ENCODE data around the gene GBP2. TPM values are rescaled to one million over a fixed set of nuclear protein-coding genes. Genes with fewer than 3 reads are reported as not detected.
A peak's percentile ranks its signal among the peaks of the same experiment; 100 is the strongest.

Gene GBP2
- total and polyA plus RNA-seq, 4 donors, result 7.4 to 18.2 (median 14.1) TPM

DNA sequence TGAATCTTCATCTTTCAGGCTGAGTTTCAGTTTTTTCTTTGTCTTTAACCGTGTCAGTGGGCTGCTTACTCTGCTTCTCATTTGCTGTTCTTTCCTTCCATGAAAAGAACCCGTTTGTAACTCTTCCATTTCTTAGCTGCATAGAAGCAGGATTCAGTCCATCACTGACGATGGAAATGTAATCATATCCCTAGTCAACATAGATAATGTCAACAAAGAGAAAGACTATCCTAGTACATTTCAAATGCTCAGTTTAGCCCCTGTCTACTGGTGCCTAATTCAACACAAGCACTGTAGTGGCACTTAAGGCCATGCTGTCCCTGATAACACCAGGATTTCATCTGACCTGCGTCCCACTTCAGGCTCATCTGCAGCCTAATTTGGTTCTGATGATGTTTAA is 61.3 kb downstream of the GBP2 start:
- Histone ChIP-seq H3K9ac (ENCODE audit: low read depth in 1 of 2, low read length in 2 of 2) (peak overlapping the region; percentile 93 to 100), H3K27ac (ENCODE audit: low read depth in 1 of 2, low read length in 2 of 2) (peak overlapping the region; percentile 91 to 98), H3K27me3 (ENCODE audit: control insufficient read depth in 4 of 4, insufficient read depth in 4 of 4, low read length in 3 of 4) (no peaks in the 10 kb centered on the region), H3K4me3 (ENCODE audit: low read depth in 1 of 3, low read length in 3 of 3) (peak overlapping the region; percentile 52 to 91 (median 75)), H3K4me1 (ENCODE audit: control insufficient read depth in 4 of 4, insufficient read depth in 4 of 4, low read length in 3 of 4) (peaks cover 0 to 22% (median 5%) of the 10 kb centered on the region in 4 donors), H3K9me3 (ENCODE audit: control insufficient read depth in 4 of 4, low read length in 3 of 4) (no peaks in the 10 kb centered on the region), H3K36me3 (ENCODE audit: control insufficient read depth in 4 of 4, insufficient read depth in 3 of 4, low read depth in 1 of 4, low read length in 3 of 4) (peaks cover 0 to 15% (median 9%) of the 10 kb centered on the region in 4 donors)
- 1% methylated on average over 4 of the region's 4 CpGs for WGBS
- no peak for DNase-seq (ENCODE audit: low spot score)
- TF ChIP-seq, protein P1, sequence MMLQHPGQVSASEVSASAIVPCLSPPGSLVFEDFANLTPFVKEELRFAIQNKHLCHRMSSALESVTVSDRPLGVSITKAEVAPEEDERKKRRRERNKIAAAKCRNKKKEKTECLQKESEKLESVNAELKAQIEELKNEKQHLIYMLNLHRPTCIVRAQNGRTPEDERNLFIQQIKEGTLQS (IDR thresholded peaks at IDR 0.05), result no peak
- TF ChIP-seq YY1 (IDR thresholded peaks at IDR 0.05) (no peak), FOXA1 (IDR thresholded peaks at IDR 0.05) (no peak), HNF4A (conservative IDR thresholded peaks at IDR 0.05) (no peak)

GRCh38 chr1:89063094-89063493 is 62.8 kb downstream of the GBP2 start:
- peak overlapping the region in 1 of 3 donors; percentile 5 for H3K4me3 ChIP-seq (ENCODE audit: low read depth in 1 of 3, low read length in 3 of 3)
- H3K27me3 ChIP-seq (ENCODE audit: control insufficient read depth in 4 of 4, insufficient read depth in 4 of 4, low read length in 3 of 4), result no peaks in the 10 kb centered on the region
- H3K36me3 ChIP-seq (ENCODE audit: control insufficient read depth in 4 of 4, insufficient read depth in 3 of 4, low read depth in 1 of 4, low read length in 3 of 4), result peaks cover 0 to 28% (median 23%) of the 10 kb centered on the region in 4 donors
- 92% methylated on average over 3 of the region's 3 CpGs for WGBS
- peaks cover 0 to 14% (median 5%) of the 10 kb centered on the region in 4 donors for H3K4me1 ChIP-seq (ENCODE audit: control insufficient read depth in 4 of 4, insufficient read depth in 4 of 4, low read length in 3 of 4)
- TF ChIP-seq HNF4G (IDR thresholded peaks at IDR 0.05) (no peak), NR2F2 (IDR thresholded peaks at IDR 0.05) (no peak), RAD21 (IDR thresholded peaks at IDR 0.05) (no peak), YY1 (IDR thresholded peaks at IDR 0.05) (no peak), HNF4A (conservative IDR thresholded peaks at IDR 0.05) (no peak)
- TF ChIP-seq, protein P2, sequence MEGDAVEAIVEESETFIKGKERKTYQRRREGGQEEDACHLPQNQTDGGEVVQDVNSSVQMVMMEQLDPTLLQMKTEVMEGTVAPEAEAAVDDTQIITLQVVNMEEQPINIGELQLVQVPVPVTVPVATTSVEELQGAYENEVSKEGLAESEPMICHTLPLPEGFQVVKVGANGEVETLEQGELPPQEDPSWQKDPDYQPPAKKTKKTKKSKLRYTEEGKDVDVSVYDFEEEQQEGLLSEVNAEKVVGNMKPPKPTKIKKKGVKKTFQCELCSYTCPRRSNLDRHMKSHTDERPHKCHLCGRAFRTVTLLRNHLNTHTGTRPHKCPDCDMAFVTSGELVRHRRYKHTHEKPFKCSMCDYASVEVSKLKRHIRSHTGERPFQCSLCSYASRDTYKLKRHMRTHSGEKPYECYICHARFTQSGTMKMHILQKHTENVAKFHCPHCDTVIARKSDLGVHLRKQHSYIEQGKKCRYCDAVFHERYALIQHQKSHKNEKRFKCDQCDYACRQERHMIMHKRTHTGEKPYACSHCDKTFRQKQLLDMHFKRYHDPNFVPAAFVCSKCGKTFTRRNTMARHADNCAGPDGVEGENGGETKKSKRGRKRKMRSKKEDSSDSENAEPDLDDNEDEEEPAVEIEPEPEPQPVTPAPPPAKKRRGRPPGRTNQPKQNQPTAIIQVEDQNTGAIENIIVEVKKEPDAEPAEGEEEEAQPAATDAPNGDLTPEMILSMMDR (IDR thresholded peaks at IDR 0.05; ENCODE audit: low read depth, low read length, missing input control), result no peak
- no peaks in the 10 kb centered on the region for H3K9me3 ChIP-seq (ENCODE audit: control insufficient read depth in 4 of 4, low read length in 3 of 4)
- H3K9ac ChIP-seq (ENCODE audit: low read depth in 1 of 2, low read length in 2 of 2), result no peak overlapping the region
- DNase-seq (ENCODE audit: low spot score), result no peak
- H3K27ac ChIP-seq (ENCODE audit: low read depth in 1 of 2, low read length in 2 of 2), result no peak overlapping the region

GRCh38 chr1:89060091-89060490 is 65.8 kb downstream of the GBP2 start:
- H3K4me1 ChIP-seq (ENCODE audit: control insufficient read depth in 4 of 4, insufficient read depth in 4 of 4, low read length in 3 of 4), result peaks cover 0 to 10% (median 5%) of the 10 kb centered on the region in 4 donors
- no peaks in the 10 kb centered on the region for H3K9me3 ChIP-seq (ENCODE audit: control insufficient read depth in 4 of 4, low read length in 3 of 4)
- H3K4me3 ChIP-seq (ENCODE audit: low read depth in 1 of 3, low read length in 3 of 3), result no peak overlapping the region
- WGBS, result 84% methylated on average over 5 of the region's 5 CpGs
- no peak overlapping the region for H3K9ac ChIP-seq (ENCODE audit: low read depth in 1 of 2, low read length in 2 of 2)
- H3K27ac ChIP-seq (ENCODE audit: low read depth in 1 of 2, low read length in 2 of 2), result no peak overlapping the region
- no peak for DNase-seq (ENCODE audit: low spot score)
- H3K36me3 ChIP-seq (ENCODE audit: control insufficient read depth in 4 of 4, insufficient read depth in 3 of 4, low read depth in 1 of 4, low read length in 3 of 4), result peaks cover 0 to 57% (median 51%) of the 10 kb centered on the region in 4 donors
- H3K27me3 ChIP-seq (ENCODE audit: control insufficient read depth in 4 of 4, insufficient read depth in 4 of 4, low read length in 3 of 4), result no peaks in the 10 kb centered on the region
- TF ChIP-seq EGR1 (IDR thresholded peaks at IDR 0.05; ENCODE audit: low read depth in 2 of 2), result no peak
- no peak for TF ChIP-seq RAD21 (IDR thresholded peaks at IDR 0.05)
- TF ChIP-seq, protein P3, sequence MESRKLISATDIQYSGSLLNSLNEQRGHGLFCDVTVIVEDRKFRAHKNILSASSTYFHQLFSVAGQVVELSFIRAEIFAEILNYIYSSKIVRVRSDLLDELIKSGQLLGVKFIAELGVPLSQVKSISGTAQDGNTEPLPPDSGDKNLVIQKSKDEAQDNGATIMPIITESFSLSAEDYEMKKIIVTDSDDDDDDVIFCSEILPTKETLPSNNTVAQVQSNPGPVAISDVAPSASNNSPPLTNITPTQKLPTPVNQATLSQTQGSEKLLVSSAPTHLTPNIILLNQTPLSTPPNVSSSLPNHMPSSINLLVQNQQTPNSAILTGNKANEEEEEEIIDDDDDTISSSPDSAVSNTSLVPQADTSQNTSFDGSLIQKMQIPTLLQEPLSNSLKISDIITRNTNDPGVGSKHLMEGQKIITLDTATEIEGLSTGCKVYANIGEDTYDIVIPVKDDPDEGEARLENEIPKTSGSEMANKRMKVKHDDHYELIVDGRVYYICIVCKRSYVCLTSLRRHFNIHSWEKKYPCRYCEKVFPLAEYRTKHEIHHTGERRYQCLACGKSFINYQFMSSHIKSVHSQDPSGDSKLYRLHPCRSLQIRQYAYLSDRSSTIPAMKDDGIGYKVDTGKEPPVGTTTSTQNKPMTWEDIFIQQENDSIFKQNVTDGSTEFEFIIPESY (IDR thresholded peaks at IDR 0.05), result no peak
- TF ChIP-seq, protein P4, sequence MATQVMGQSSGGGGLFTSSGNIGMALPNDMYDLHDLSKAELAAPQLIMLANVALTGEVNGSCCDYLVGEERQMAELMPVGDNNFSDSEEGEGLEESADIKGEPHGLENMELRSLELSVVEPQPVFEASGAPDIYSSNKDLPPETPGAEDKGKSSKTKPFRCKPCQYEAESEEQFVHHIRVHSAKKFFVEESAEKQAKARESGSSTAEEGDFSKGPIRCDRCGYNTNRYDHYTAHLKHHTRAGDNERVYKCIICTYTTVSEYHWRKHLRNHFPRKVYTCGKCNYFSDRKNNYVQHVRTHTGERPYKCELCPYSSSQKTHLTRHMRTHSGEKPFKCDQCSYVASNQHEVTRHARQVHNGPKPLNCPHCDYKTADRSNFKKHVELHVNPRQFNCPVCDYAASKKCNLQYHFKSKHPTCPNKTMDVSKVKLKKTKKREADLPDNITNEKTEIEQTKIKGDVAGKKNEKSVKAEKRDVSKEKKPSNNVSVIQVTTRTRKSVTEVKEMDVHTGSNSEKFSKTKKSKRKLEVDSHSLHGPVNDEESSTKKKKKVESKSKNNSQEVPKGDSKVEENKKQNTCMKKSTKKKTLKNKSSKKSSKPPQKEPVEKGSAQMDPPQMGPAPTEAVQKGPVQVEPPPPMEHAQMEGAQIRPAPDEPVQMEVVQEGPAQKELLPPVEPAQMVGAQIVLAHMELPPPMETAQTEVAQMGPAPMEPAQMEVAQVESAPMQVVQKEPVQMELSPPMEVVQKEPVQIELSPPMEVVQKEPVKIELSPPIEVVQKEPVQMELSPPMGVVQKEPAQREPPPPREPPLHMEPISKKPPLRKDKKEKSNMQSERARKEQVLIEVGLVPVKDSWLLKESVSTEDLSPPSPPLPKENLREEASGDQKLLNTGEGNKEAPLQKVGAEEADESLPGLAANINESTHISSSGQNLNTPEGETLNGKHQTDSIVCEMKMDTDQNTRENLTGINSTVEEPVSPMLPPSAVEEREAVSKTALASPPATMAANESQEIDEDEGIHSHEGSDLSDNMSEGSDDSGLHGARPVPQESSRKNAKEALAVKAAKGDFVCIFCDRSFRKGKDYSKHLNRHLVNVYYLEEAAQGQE (IDR thresholded peaks at IDR 0.05), result no peak
- TF ChIP-seq FOXA1 (IDR thresholded peaks at IDR 0.05), result no peak
- no peak for TF ChIP-seq MAX (IDR thresholded peaks at IDR 0.05)
- no peak for TF ChIP-seq FOXA2 (IDR thresholded peaks at IDR 0.05)
- TF ChIP-seq HNF4A (conservative IDR thresholded peaks at IDR 0.05), result no peak
- TF ChIP-seq TAF1 (conservative IDR thresholded peaks at IDR 0.05), result no peak
- TF ChIP-seq, protein P1 (IDR thresholded peaks at IDR 0.05), result no peak
- no peak for TF ChIP-seq NR2F2 (IDR thresholded peaks at IDR 0.05)
- TF ChIP-seq, protein P2 (IDR thresholded peaks at IDR 0.05; ENCODE audit: low read depth, low read length, missing input control), result no peak
- TF ChIP-seq YY1 (IDR thresholded peaks at IDR 0.05), result no peak
- TF ChIP-seq SP1 (IDR thresholded peaks at IDR 0.05), result no peak
- no peak for TF ChIP-seq GABPA (IDR thresholded peaks at IDR 0.05 in 1 of 2, conservative IDR thresholded peaks at IDR 0.05 in 1 of 2)
- no peak for TF ChIP-seq JUND (IDR thresholded peaks at IDR 0.05)
- no peak for TF ChIP-seq HNF4G (IDR thresholded peaks at IDR 0.05)

Data from liver (tissue), 9 donors.